Measurements from ENCODE around the gene PPP3CA. TPM values are rescaled to one million over a fixed set of nuclear protein-coding genes. Genes with fewer than 3 reads are reported as not detected.
A peak's percentile ranks its signal among the peaks of the same experiment; 100 is the strongest.

PPP3CA gene
- total RNA-seq, 1 donor: 64.4 TPM

DNA sequence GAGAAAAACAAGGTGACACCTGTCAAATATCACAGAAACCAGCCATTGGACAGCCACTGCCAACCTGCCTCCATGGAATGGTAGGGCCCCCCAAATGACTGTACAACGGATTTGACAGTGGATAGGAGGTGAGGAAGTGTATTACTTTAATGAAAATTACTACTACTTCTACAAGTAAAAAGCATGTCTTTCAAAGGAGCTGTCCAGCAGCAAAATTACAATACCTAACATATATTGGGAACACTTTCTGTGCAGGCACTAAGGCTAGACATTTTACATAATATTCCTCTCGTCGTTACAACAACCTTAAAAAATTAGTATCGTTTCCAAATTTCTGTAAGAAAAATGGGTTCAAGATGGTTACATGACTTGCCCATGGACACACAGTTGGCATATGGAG is 14.9 kb downstream of the PPP3CA start:
- DNase-seq (ENCODE audit: low read depth): no peak
- TF ChIP-seq, protein P1, sequence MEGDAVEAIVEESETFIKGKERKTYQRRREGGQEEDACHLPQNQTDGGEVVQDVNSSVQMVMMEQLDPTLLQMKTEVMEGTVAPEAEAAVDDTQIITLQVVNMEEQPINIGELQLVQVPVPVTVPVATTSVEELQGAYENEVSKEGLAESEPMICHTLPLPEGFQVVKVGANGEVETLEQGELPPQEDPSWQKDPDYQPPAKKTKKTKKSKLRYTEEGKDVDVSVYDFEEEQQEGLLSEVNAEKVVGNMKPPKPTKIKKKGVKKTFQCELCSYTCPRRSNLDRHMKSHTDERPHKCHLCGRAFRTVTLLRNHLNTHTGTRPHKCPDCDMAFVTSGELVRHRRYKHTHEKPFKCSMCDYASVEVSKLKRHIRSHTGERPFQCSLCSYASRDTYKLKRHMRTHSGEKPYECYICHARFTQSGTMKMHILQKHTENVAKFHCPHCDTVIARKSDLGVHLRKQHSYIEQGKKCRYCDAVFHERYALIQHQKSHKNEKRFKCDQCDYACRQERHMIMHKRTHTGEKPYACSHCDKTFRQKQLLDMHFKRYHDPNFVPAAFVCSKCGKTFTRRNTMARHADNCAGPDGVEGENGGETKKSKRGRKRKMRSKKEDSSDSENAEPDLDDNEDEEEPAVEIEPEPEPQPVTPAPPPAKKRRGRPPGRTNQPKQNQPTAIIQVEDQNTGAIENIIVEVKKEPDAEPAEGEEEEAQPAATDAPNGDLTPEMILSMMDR (IDR thresholded peaks at IDR 0.05; ENCODE audit: insufficient read depth, low read length): no peak
- no peak overlapping the region for H3K4me3 ChIP-seq (ENCODE audit: low read depth, low read length)

DNA sequence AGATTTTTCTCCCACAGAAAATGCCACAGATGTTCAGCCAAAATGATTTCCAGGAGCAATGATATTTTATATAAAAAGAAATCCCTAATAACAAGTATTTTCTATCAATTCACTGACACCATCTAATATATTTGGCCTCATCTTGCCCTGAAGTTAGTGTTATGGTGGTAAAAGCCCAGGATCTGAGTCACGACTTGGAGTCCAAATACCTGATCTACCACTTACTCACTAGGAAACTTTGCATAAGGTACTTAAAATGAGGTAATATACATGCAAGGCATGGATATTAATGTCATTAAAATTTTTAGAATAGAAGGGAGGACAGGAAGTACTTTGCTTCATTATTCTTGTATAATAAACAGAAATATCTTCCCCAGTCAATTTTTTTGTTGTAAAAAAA is 16.3 kb downstream of the PPP3CA start:
- H3K4me3 ChIP-seq (ENCODE audit: low read depth, low read length): no peak overlapping the region
- TF ChIP-seq, protein P1 (IDR thresholded peaks at IDR 0.05; ENCODE audit: insufficient read depth, low read length): no peak
- no peak for DNase-seq (ENCODE audit: low read depth)

DNA sequence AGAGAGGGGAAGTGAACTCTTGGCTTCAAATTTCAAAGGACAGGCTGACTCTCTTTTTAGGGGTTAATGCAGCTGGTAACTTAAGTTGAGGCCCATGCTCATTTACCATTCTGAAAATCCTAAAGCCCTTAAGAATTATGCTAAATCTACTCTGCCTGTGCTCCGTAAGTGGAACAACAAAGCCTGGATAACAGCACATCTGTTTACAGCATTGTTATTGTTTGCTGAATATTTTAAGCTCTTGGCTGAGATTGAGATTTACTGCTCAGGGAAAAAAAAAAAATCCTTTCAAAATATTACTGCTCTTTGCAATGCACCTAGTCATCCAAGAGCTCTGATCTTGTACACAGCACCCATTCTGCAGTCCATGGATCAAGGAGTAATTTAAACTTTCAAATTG is 17.7 kb downstream of the PPP3CA start:
- DNase-seq (ENCODE audit: low read depth): no peak
- TF ChIP-seq, protein P1 (IDR thresholded peaks at IDR 0.05; ENCODE audit: insufficient read depth, low read length): no peak

DNA sequence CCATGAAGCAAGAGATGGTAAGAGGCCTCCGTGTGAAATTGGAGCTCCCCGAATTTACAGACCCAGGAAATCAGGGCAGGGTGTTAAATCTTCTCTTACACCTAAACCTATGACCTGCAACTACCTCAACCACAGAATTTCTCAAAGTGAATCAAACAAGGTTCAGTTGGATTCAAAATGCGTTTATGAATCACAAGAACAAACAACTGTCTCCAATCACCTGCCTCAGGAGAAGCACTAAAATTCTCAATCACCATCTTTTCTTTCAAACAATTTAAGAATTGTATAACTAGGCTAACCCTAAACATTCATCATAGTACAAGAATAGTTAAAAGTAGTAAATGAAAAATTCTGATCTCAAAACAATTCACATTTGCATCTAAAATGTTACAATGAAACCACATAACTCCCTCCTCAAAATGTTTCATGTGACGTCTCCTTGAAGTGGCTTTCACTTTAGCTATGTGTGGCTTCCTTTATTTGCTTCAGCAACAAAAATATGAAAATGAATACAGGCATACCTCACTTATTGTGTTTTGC is 19.2 kb downstream of the PPP3CA start:
- H3K4me3 ChIP-seq (ENCODE audit: low read depth, low read length): no peak overlapping the region
- TF ChIP-seq, protein P1 (IDR thresholded peaks at IDR 0.05; ENCODE audit: insufficient read depth, low read length): no peak
- DNase-seq (ENCODE audit: low read depth): no peak

More for the DNA sequence above, 17.7 kb downstream of the PPP3CA start:
- no peak overlapping the region for H3K4me3 ChIP-seq (ENCODE audit: low read depth, low read length)

DNA sequence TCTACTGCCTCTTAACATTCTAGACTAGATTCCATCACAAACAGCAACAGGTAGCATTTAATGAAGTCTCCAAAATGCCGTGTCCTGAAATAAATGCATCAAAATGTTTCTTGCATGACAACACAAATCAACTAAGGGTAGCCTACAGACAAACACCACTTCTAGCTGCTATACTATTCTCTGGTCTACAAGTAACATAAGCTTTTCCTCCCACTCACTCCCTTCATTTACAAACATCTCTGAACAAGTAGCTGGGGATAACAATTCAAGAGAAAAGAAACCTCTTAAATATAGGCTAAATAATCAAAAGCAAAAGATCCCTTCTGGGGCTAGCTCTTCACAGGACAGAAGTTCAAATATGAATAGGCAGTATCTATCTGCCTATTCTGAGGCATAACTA is 20.8 kb downstream of the PPP3CA start:
- DNase-seq (ENCODE audit: low read depth): no peak
- H3K4me3 ChIP-seq (ENCODE audit: low read depth, low read length): no peak overlapping the region
- TF ChIP-seq, protein P1 (IDR thresholded peaks at IDR 0.05; ENCODE audit: insufficient read depth, low read length): no peak

DNA sequence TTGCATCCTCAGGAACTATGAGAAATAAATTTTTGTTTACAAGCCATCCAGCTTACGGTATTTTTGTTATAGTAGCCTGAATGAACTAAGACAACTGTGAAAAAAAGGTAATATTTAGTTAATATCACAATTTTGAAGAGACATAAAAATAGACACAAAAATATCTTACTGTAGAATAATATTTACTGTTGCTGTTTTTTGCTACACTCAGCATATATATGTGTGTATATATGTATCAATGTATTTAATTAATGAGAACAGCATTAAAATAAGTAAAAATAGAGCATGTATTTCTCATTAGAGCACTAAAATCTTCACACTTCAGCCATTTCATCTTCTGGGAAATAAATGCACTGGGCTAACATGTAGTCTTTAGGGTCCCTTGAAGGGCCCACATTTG is 24.6 kb downstream of the PPP3CA start:
- TF ChIP-seq, protein P1 (IDR thresholded peaks at IDR 0.05; ENCODE audit: insufficient read depth, low read length): no peak
- no peak overlapping the region for H3K4me3 ChIP-seq (ENCODE audit: low read depth, low read length)
- DNase-seq (ENCODE audit: low read depth): no peak

DNA sequence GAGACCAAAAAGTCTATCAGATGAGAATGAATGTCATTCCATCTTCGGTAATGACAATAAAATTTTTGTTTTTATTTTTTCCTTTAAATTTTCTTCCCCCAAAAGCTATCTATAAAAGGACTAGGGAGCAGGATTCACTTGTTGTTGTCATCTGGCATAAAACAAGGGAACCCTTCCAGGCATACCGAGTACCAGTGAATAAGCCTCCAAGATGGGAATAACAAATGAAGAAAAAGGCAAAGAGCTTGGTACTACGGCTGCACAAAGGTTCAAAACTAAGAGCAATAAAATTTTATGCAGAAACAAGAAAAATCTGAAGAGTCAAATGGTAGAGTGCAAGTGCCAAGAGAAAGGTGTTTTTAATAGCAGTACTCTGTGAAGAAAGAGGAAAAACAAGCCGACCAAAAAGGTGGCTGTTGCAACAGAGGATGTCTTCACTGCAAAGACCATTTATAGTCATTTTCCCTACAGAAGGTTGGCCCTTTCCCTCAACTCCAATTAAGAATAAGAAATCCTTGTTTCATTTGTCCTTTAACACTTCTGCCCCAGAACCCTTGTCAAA is 25.8 kb downstream of the PPP3CA start:
- TF ChIP-seq, protein P1 (IDR thresholded peaks at IDR 0.05; ENCODE audit: insufficient read depth, low read length): no peak

More for the DNA sequence above, 25.8 kb downstream of the PPP3CA start:
- peak; percentile 30 for DNase-seq (ENCODE audit: low read depth)
- no peak overlapping the region for H3K4me3 ChIP-seq (ENCODE audit: low read depth, low read length)

Measured in fibroblast of the aortic adventitia (primary cell).